Measurements from ENCODE around the gene SPOCK1. TPM values are rescaled to one million over a fixed set of nuclear protein-coding genes. Genes with fewer than 3 reads are reported as not detected.

Gene SPOCK1
- total and polyA plus RNA-seq, 2 donors (not counting 3 experiments of a cell fraction or from before 2014, with no cell fraction given), result 144 to 280 TPM

DNA sequence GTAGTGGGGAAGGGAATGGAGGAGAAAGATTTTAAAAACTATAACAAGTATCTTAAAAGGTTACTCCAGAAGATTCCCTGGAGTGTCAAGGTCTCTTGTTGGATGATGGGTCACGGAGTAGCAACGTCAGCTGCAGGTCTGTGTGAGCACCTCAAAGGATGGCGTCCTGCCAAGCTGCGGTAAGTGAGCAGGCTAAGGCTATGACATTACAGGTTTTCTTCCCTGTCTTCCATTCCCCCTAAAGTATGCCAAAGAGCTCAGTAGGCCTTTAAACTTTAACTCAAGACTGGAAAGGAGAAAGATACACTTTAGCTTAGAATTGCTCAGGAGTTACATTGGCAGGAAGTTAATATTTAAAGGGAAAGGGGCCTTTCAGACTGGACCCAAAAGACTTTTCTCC is 17.5 kb downstream of the SPOCK1 start:
- H3K9me3 ChIP-seq (replicated peaks; ENCODE audit: control insufficient read depth, insufficient read depth, low read length), result no peaks in the 10 kb centered on the region
- ChIA-PET CTCF (interaction anchor here (1.6 kb wide), 1 partner anchor 9 kb away, joined by 6 read pairs; no protein-coding TSS in a partner anchor), POLR2A (no interaction called here)
- dilution Hi-C loops (cut with MboI; ENCODE audit: extremely low pct_ligation_motif_present, low sequenced_read_pairs) (no loop called here), intact Hi-C loops (cut with micrococcal nuclease) (no loop called here)
- H3K9me1 ChIP-seq (replicated peaks; ENCODE audit: control insufficient read depth, extremely low read depth, insufficient read depth, low read length), result no peaks in the 10 kb centered on the region
- H3K27ac ChIP-seq (ENCODE audit: insufficient read depth, low read depth, low read length), result no peak overlapping the region
- H4K20me1 ChIP-seq (replicated peaks; ENCODE audit: control insufficient read depth, extremely low read depth, insufficient read depth, low read length), result no peaks in the 10 kb centered on the region
- TF ChIP-seq, protein P1, sequence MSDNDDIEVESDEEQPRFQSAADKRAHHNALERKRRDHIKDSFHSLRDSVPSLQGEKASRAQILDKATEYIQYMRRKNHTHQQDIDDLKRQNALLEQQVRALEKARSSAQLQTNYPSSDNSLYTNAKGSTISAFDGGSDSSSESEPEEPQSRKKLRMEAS (IDR thresholded peaks at IDR 0.05; ENCODE audit: insufficient read depth, insufficient read length), result no peak
- no peak for TF ChIP-seq MYC (IDR thresholded peaks at IDR 0.05; ENCODE audit: low read depth, low read length)
- no peak for TF ChIP-seq POLR2A (IDR thresholded peaks at IDR 0.05; ENCODE audit: low read depth, low read length)
- TF ChIP-seq JUN (IDR thresholded peaks at IDR 0.05; ENCODE audit: borderline replicate concordance, insufficient read depth, insufficient read length, low read depth), result no peak
- no peak for FAIRE-seq
- H2AFZ ChIP-seq (ENCODE audit: low read depth, low read length), result no peak overlapping the region
- no peak overlapping the region for H3K9ac ChIP-seq (replicated peaks; ENCODE audit: extremely low read depth, insufficient read depth, low read length)
- no peaks in the 10 kb centered on the region for H3K27me3 ChIP-seq (ENCODE audit: control insufficient read depth in 2 of 2, insufficient read depth in 2 of 2, low read length in 2 of 2)
- no peak for DNase-seq (ENCODE audit: low read depth, low spot score)
- H3K4me2 ChIP-seq (ENCODE audit: insufficient read depth, low read length), result no peak overlapping the region
- no TSS peak for BruUV-seq (replicated peaks)
- peaks cover 0 to 3% of the 10 kb centered on the region in 2 experiments for H3K36me3 ChIP-seq (ENCODE audit: control insufficient read depth in 2 of 2, extremely low read depth in 1 of 2, insufficient read depth in 2 of 2, low read length in 2 of 2)
- H3K4me1 ChIP-seq (ENCODE audit: control insufficient read depth, extremely low read depth, insufficient read depth, low read length), result peaks cover 6% of the 10 kb centered on the region
- no peak overlapping the region for H3K4me3 ChIP-seq (replicated peaks in 1 of 3; ENCODE audit: insufficient read depth in 1 of 3, low read depth in 1 of 3, low read length in 3 of 3)
- peaks cover 84% of the 10 kb centered on the region for H3K79me2 ChIP-seq (ENCODE audit: control insufficient read depth, insufficient read depth, low read length)

DNA sequence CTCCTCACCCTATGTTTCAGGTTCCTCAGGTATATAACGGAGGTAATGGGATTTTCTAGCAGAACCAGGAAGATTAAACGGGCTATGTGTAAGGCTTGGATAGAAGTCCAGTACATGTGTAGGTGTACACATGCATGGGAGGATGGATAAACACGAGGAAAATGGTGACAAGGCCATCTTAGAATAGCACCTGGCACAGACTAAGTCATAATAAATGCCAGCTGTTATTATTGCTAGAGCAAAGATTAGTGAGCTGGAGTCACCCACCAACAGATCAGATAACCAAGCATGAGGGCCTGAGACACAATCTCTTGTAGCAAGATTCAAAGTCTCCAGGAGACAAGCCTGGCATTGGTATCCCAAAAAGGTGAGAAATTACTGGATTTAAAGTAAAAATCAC is 21.1 kb downstream of the SPOCK1 start:
- no peak overlapping the region for H3K27ac ChIP-seq (ENCODE audit: insufficient read depth, low read depth, low read length)
- ChIA-PET CTCF (interaction anchor here (0.9 to 3.0 kb wide), 4 partner anchors 9 to 158 kb away, joined by 3 to 13 read pairs (median 3); no protein-coding TSS in a partner anchor), POLR2A (no interaction called here)
- H3K36me3 ChIP-seq (ENCODE audit: control insufficient read depth in 2 of 2, extremely low read depth in 1 of 2, insufficient read depth in 2 of 2, low read length in 2 of 2), result no peaks in the 10 kb centered on the region
- dilution Hi-C loops (cut with MboI; ENCODE audit: extremely low pct_ligation_motif_present, low sequenced_read_pairs), result no loop called here
- no peak overlapping the region for H2AFZ ChIP-seq (ENCODE audit: low read depth, low read length)
- H3K9me1 ChIP-seq (replicated peaks; ENCODE audit: control insufficient read depth, extremely low read depth, insufficient read depth, low read length), result no peaks in the 10 kb centered on the region
- BruUV-seq (replicated peaks), result no TSS peak
- no peak for FAIRE-seq
- no peaks in the 10 kb centered on the region for H3K4me1 ChIP-seq (ENCODE audit: control insufficient read depth, extremely low read depth, insufficient read depth, low read length)
- H3K4me2 ChIP-seq (ENCODE audit: insufficient read depth, low read length), result no peak overlapping the region
- H3K27me3 ChIP-seq (ENCODE audit: control insufficient read depth in 2 of 2, insufficient read depth in 2 of 2, low read length in 2 of 2), result no peaks in the 10 kb centered on the region
- intact Hi-C loops (cut with micrococcal nuclease), result no loop called here
- no peaks in the 10 kb centered on the region for H3K9me3 ChIP-seq (replicated peaks; ENCODE audit: control insufficient read depth, insufficient read depth, low read length)
- no peak overlapping the region for H3K4me3 ChIP-seq (replicated peaks in 1 of 3; ENCODE audit: insufficient read depth in 1 of 3, low read depth in 1 of 3, low read length in 3 of 3)
- TF ChIP-seq, protein P2, sequence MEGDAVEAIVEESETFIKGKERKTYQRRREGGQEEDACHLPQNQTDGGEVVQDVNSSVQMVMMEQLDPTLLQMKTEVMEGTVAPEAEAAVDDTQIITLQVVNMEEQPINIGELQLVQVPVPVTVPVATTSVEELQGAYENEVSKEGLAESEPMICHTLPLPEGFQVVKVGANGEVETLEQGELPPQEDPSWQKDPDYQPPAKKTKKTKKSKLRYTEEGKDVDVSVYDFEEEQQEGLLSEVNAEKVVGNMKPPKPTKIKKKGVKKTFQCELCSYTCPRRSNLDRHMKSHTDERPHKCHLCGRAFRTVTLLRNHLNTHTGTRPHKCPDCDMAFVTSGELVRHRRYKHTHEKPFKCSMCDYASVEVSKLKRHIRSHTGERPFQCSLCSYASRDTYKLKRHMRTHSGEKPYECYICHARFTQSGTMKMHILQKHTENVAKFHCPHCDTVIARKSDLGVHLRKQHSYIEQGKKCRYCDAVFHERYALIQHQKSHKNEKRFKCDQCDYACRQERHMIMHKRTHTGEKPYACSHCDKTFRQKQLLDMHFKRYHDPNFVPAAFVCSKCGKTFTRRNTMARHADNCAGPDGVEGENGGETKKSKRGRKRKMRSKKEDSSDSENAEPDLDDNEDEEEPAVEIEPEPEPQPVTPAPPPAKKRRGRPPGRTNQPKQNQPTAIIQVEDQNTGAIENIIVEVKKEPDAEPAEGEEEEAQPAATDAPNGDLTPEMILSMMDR (IDR thresholded peaks at IDR 0.05; ENCODE audit: extremely low read depth in 1 of 2, insufficient read depth in 1 of 2, low read depth in 1 of 2, low read length in 2 of 2), result no peak
- TF ChIP-seq, protein P1 (IDR thresholded peaks at IDR 0.05; ENCODE audit: insufficient read depth, insufficient read length), result no peak
- TF ChIP-seq POLR2A (IDR thresholded peaks at IDR 0.05; ENCODE audit: low read depth, low read length) (no peak), POLR2AphosphoS5 (IDR thresholded peaks at IDR 0.05; ENCODE audit: insufficient read depth, low read depth, low read length) (no peak), FOS (IDR thresholded peaks at IDR 0.05; ENCODE audit: borderline replicate concordance, insufficient read depth, low read length) (no peak), EZH2 (IDR thresholded peaks at IDR 0.05; ENCODE audit: borderline replicate concordance, low read depth, low read length, severe bottlenecking) (no peak), MYC (IDR thresholded peaks at IDR 0.05; ENCODE audit: low read depth, low read length) (no peak), GATA2 (IDR thresholded peaks at IDR 0.05; ENCODE audit: insufficient read depth, insufficient read length, low read depth, low read length) (no peak), JUN (IDR thresholded peaks at IDR 0.05; ENCODE audit: borderline replicate concordance, insufficient read depth, insufficient read length, low read depth) (no peak)
- peaks cover 81% of the 10 kb centered on the region for H3K79me2 ChIP-seq (ENCODE audit: control insufficient read depth, insufficient read depth, low read length)
- H3K9ac ChIP-seq (replicated peaks; ENCODE audit: extremely low read depth, insufficient read depth, low read length), result no peak overlapping the region
- DNase-seq (ENCODE audit: low read depth, low spot score), result no peak
- no peaks in the 10 kb centered on the region for H4K20me1 ChIP-seq (replicated peaks; ENCODE audit: control insufficient read depth, extremely low read depth, insufficient read depth, low read length)

All from endothelial cell of umbilical vein (primary cell).